ENCODE results near the gene CTNND2. TPM values are rescaled to one million over a fixed set of nuclear protein-coding genes. Genes with fewer than 3 reads are reported as not detected.

The CTNND2 gene
- total and polyA plus RNA-seq, 2 donors (not counting 1 experiment from before 2014, with no cell fraction given): not detected

DNA sequence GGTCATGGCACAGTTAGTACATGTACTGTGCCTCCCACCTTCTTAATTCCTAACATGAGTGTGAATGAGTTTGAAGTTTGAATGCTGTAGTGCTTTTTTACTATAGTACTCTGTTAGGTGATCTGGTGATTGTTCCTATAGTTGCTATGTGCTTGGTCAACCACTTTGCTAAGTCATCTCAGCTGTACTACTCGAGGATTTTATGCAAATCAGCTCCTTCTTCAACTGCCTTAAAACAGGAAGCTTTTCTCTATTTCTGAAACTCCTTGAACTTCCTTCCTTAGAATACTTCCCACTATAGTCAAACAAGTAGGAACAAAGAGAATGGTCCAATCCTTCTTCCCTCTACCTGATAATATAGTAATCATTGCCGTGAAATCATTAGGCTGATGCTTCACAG, 219.6 kb downstream of the CTNND2 start:
- H3K79me2 ChIP-seq (ENCODE audit: control insufficient read depth, insufficient read depth, low read length): no peaks in the 10 kb centered on the region
- Mint-ChIP-seq H3K4me3 (no peak overlapping the region), H3K4me1 (no peaks in the 10 kb centered on the region), H3K27ac (no peak overlapping the region), H3K27me3 (no peaks in the 10 kb centered on the region), H3K9me3 (ENCODE audit: insufficient read depth) (no peaks in the 10 kb centered on the region)
- H3K27ac ChIP-seq (ENCODE audit: low read length in 2 of 2): no peak overlapping the region
- POLR2A ChIA-PET: no interaction called here
- H2AFZ ChIP-seq (ENCODE audit: insufficient read depth, low read depth, low read length, poor library complexity, severe bottlenecking): no peak overlapping the region
- intact Hi-C loops (cut with micrococcal nuclease): no loop called here
- no peaks in the 10 kb centered on the region for H3K9me3 ChIP-seq (ENCODE audit: control extremely low read depth in 1 of 3, control insufficient read depth in 2 of 3, insufficient read depth in 1 of 3, low read length in 2 of 3)
- 0% methylated on average over 1 of the region's 2 CpGs for WGBS (ENCODE audit: insufficient coverage)
- H4K20me1 ChIP-seq (ENCODE audit: control insufficient read depth, insufficient read depth, low read length, poor library complexity, severe bottlenecking): no peaks in the 10 kb centered on the region
- ATAC-seq (ENCODE audit: low read depth) (no peak), DNase-seq (no peak)
- CTCF ChIA-PET: no interaction called here
- no peak overlapping the region for H3K9ac ChIP-seq (ENCODE audit: low read length)
- H3K4me2 ChIP-seq (replicated peaks; ENCODE audit: low read depth, low read length, poor library complexity, severe bottlenecking): no peak overlapping the region
- no peaks in the 10 kb centered on the region for H3K4me1 ChIP-seq (ENCODE audit: control insufficient read depth in 2 of 2, insufficient read depth in 2 of 2, low read length in 2 of 2)
- no peaks in the 10 kb centered on the region for H3K27me3 ChIP-seq (replicated peaks in 1 of 4; ENCODE audit: control extremely low read depth in 1 of 4, control insufficient read depth in 3 of 4, insufficient read depth in 4 of 4, low read length in 3 of 4)
- no peak for TF ChIP-seq EZH2 (IDR thresholded peaks at IDR 0.05; ENCODE audit: borderline replicate concordance, insufficient read depth, low read depth, low read length, poor library complexity, severe bottlenecking)
- TF ChIP-seq, protein P1, sequence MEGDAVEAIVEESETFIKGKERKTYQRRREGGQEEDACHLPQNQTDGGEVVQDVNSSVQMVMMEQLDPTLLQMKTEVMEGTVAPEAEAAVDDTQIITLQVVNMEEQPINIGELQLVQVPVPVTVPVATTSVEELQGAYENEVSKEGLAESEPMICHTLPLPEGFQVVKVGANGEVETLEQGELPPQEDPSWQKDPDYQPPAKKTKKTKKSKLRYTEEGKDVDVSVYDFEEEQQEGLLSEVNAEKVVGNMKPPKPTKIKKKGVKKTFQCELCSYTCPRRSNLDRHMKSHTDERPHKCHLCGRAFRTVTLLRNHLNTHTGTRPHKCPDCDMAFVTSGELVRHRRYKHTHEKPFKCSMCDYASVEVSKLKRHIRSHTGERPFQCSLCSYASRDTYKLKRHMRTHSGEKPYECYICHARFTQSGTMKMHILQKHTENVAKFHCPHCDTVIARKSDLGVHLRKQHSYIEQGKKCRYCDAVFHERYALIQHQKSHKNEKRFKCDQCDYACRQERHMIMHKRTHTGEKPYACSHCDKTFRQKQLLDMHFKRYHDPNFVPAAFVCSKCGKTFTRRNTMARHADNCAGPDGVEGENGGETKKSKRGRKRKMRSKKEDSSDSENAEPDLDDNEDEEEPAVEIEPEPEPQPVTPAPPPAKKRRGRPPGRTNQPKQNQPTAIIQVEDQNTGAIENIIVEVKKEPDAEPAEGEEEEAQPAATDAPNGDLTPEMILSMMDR (IDR thresholded peaks at IDR 0.05): no peak
- H3K36me3 ChIP-seq (replicated peaks in 1 of 2; ENCODE audit: control extremely low read depth in 1 of 2, control insufficient read depth in 1 of 2, extremely low read depth in 1 of 2, insufficient read depth in 2 of 2, low read length in 1 of 2): no peaks in the 10 kb centered on the region
- H3K4me3 ChIP-seq (ENCODE audit: control extremely low read depth in 1 of 5, extremely low read depth in 1 of 5, insufficient read depth in 1 of 5, low read depth in 2 of 5, low read length in 4 of 5): no peak overlapping the region

DNA sequence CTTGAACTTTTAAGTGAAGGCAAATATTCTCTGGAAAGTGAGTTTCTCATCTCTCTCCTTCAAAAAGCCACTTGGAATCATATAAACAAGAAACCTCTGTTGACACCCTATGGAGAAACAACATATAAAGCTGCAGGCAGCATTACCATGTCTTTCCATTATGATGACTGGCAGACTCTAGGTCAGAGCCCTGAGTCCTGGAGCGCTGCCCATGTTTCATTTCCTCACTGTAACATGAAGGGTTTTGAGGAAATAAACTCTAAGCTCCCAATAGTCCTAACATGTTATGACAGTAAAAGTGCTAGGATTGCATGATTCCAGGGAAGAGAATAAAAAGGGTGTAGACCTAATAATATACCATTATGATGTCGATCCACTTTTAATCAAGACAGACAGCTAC, 220.6 kb downstream of the CTNND2 start:
- Histone ChIP-seq H4K20me1 (ENCODE audit: control insufficient read depth, insufficient read depth, low read length, poor library complexity, severe bottlenecking) (no peaks in the 10 kb centered on the region), H3K36me3 (replicated peaks in 1 of 2; ENCODE audit: control extremely low read depth in 1 of 2, control insufficient read depth in 1 of 2, extremely low read depth in 1 of 2, insufficient read depth in 2 of 2, low read length in 1 of 2) (no peaks in the 10 kb centered on the region), H3K27me3 (replicated peaks in 1 of 4; ENCODE audit: control extremely low read depth in 1 of 4, control insufficient read depth in 3 of 4, insufficient read depth in 4 of 4, low read length in 3 of 4) (no peaks in the 10 kb centered on the region), H3K4me2 (replicated peaks; ENCODE audit: low read depth, low read length, poor library complexity, severe bottlenecking) (no peak overlapping the region), H3K9me3 (ENCODE audit: control extremely low read depth in 1 of 3, control insufficient read depth in 2 of 3, insufficient read depth in 1 of 3, low read length in 2 of 3) (no peaks in the 10 kb centered on the region), H2AFZ (ENCODE audit: insufficient read depth, low read depth, low read length, poor library complexity, severe bottlenecking) (no peak overlapping the region), H3K4me3 (ENCODE audit: control extremely low read depth in 1 of 5, extremely low read depth in 1 of 5, insufficient read depth in 1 of 5, low read depth in 2 of 5, low read length in 4 of 5) (no peak overlapping the region), H3K4me1 (ENCODE audit: control insufficient read depth in 2 of 2, insufficient read depth in 2 of 2, low read length in 2 of 2) (no peaks in the 10 kb centered on the region), H3K79me2 (ENCODE audit: control insufficient read depth, insufficient read depth, low read length) (no peaks in the 10 kb centered on the region), H3K27ac (ENCODE audit: low read length in 2 of 2) (no peak overlapping the region), H3K9ac (ENCODE audit: low read length) (no peak overlapping the region)
- no CpG with 5 or more reads among the region's 2 CpGs for WGBS (ENCODE audit: insufficient coverage)
- CTCF ChIA-PET: no interaction called here
- H3K9me3 Mint-ChIP-seq (ENCODE audit: insufficient read depth): no peaks in the 10 kb centered on the region
- no peak for ATAC-seq (ENCODE audit: low read depth)
- H3K27ac Mint-ChIP-seq: no peak overlapping the region
- no peaks in the 10 kb centered on the region for H3K27me3 Mint-ChIP-seq
- no peak for TF ChIP-seq EZH2 (IDR thresholded peaks at IDR 0.05; ENCODE audit: borderline replicate concordance, insufficient read depth, low read depth, low read length, poor library complexity, severe bottlenecking)
- TF ChIP-seq, protein P1 (IDR thresholded peaks at IDR 0.05): no peak
- POLR2A ChIA-PET: no interaction called here
- DNase-seq: no peak
- no peaks in the 10 kb centered on the region for H3K4me1 Mint-ChIP-seq
- intact Hi-C loops (cut with micrococcal nuclease): no loop called here
- no peak overlapping the region for H3K4me3 Mint-ChIP-seq
